Progenitor cell of endocrine pancreas (in vitro differentiated cells): ENCODE data around the gene TMPRSS11E. TPM values are rescaled to one million over a fixed set of nuclear protein-coding genes. Genes with fewer than 3 reads are reported as not detected.

Source experiments
- DNase-seq: peaks from one replicate; pipeline ENCODE4 v3.0.0; 2021; ENCODE audit warnings: low spot score; ENCODE audit not compliant: unreplicated experiment
- H3K27ac Mint-ChIP-seq: 2 replicates; pipeline ENCODE4 v1.8.0; 2021; ENCODE audit warnings: mild to moderate bottlenecking, moderate library complexity, mixed read lengths
- H3K27me3 Mint-ChIP-seq: 2 replicates; pipeline ENCODE4 v1.8.0; 2021; ENCODE audit warnings: mixed read lengths
- H3K36me3 Mint-ChIP-seq: 2 replicates; pipeline ENCODE4 v1.8.0; 2022; ENCODE audit warnings: mixed read lengths; ENCODE audit not compliant: insufficient read depth
- H3K4me1 Mint-ChIP-seq: 2 replicates; pipeline ENCODE4 v1.8.0; 2021; ENCODE audit warnings: low read depth, mixed read lengths
- H3K4me3 Mint-ChIP-seq: 2 replicates; pipeline ENCODE4 v1.8.0; 2021; ENCODE audit warnings: low read depth, mild to moderate bottlenecking, moderate library complexity, mixed read lengths
- H3K9me3 Mint-ChIP-seq: 2 replicates; pipeline ENCODE4 v1.8.0; 2021; ENCODE audit warnings: low read depth, mixed read lengths
- total RNA-seq: library from RNA; stranded (reverse); gene quantifications from 2 replicates; pipeline ENCODE4 v1.2.1, GENCODE V29; 2021
- TF ChIP-seq, protein P1 (sequence below): fragments of 200-600 bp; sonication (generic); IDR thresholded peaks from one replicate; pipeline ENCODE4 v1.5.0; 2021; ENCODE audit warnings: antibody characterized with exemption, mild to moderate bottlenecking; ENCODE audit not compliant: unreplicated experiment

TMPRSS11E gene
- total RNA-seq, 1 donor from 2014 or later = 0.12 TPM

GRCh38 chr4:68476191-68476590 lies 28.9 kb downstream of the TMPRSS11E start:
- TF ChIP-seq, protein P1, sequence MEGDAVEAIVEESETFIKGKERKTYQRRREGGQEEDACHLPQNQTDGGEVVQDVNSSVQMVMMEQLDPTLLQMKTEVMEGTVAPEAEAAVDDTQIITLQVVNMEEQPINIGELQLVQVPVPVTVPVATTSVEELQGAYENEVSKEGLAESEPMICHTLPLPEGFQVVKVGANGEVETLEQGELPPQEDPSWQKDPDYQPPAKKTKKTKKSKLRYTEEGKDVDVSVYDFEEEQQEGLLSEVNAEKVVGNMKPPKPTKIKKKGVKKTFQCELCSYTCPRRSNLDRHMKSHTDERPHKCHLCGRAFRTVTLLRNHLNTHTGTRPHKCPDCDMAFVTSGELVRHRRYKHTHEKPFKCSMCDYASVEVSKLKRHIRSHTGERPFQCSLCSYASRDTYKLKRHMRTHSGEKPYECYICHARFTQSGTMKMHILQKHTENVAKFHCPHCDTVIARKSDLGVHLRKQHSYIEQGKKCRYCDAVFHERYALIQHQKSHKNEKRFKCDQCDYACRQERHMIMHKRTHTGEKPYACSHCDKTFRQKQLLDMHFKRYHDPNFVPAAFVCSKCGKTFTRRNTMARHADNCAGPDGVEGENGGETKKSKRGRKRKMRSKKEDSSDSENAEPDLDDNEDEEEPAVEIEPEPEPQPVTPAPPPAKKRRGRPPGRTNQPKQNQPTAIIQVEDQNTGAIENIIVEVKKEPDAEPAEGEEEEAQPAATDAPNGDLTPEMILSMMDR = no peak
- Mint-ChIP-seq H3K4me1 (peaks cover 4% of the 10 kb centered on the region), H3K9me3 (peaks cover 15% of the 10 kb centered on the region), H3K27me3 (no peaks in the 10 kb centered on the region), H3K27ac (no peak overlapping the region), H3K36me3 (no peaks in the 10 kb centered on the region), H3K4me3 (no peak overlapping the region)
- no peak for DNase-seq

DNA sequence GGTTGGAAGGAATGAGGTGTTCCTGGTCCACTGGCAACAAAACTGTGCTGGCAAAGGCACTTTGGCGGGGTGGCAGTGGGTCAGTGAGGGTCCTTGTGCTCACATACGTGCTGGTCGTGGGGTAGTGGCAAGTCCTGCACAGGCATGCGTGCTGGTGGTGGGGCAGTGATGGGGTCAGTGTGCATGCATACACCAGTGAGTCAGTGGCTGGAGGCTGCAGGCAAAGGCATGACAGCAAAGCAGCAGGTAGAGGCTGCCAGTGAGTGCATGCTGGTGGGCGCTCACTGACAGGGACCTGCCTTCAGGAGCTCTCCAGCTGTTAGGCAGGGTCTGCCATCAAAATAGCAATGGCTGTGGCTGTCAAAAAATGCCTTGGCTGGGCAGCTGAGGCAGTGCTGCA lies 42.1 kb downstream of the TMPRSS11E start:
- H3K9me3 Mint-ChIP-seq = peaks cover 21% of the 10 kb centered on the region
- H3K36me3 Mint-ChIP-seq = peaks cover 2% of the 10 kb centered on the region
- no peaks in the 10 kb centered on the region for H3K27me3 Mint-ChIP-seq
- no peak overlapping the region for H3K27ac Mint-ChIP-seq
- H3K4me3 Mint-ChIP-seq = no peak overlapping the region
- TF ChIP-seq, protein P1 = no peak
- DNase-seq = no peak
- peaks cover 13% of the 10 kb centered on the region for H3K4me1 Mint-ChIP-seq

GRCh38 chr4:68490826-68491457 lies 43.7 kb downstream of the TMPRSS11E start:
- H3K27ac Mint-ChIP-seq = no peak overlapping the region
- H3K4me3 Mint-ChIP-seq = no peak overlapping the region
- H3K36me3 Mint-ChIP-seq = peaks cover 2% of the 10 kb centered on the region
- no peak for DNase-seq
- H3K27me3 Mint-ChIP-seq = no peaks in the 10 kb centered on the region
- peaks cover 6% of the 10 kb centered on the region for H3K4me1 Mint-ChIP-seq
- peaks cover 18% of the 10 kb centered on the region for H3K9me3 Mint-ChIP-seq
- TF ChIP-seq, protein P1 = no peak

GRCh38 chr4:68494688-68495087 lies 47.4 kb downstream of the TMPRSS11E start:
- DNase-seq = no peak
- H3K27ac Mint-ChIP-seq = no peak overlapping the region
- no peaks in the 10 kb centered on the region for H3K27me3 Mint-ChIP-seq
- H3K36me3 Mint-ChIP-seq = no peaks in the 10 kb centered on the region
- TF ChIP-seq, protein P1 = no peak
- H3K9me3 Mint-ChIP-seq = peaks cover 4% of the 10 kb centered on the region
- H3K4me3 Mint-ChIP-seq = no peak overlapping the region
- peaks cover 17% of the 10 kb centered on the region for H3K4me1 Mint-ChIP-seq

DNA sequence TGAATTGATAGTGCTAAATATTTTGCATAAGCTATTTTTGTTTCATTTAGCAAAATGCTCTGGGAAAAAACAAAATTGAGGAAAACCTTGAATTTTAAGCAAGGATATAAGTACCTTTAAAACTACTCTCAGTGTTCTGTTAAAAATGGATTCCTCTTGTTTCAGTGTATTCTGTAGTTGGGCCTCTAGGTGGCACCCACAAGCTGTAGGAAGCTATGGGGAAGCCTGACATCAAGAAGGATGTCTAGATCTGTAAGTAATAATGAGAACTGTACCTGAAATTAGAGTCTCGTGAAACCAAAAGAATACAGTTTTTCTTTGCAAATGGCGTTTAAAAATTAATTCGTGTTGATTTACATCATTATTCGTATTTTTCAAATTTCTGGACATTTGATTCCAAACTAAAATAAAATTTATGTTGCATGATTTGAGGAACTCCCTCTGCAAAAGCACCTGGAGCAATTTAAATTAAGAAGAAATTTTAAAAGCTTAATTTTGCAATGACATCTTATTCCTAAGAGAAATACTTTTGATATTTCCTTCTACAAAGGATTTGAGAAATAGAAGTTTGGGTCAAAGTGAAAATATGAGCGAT lies 51.2 kb downstream of the TMPRSS11E start:
- H3K27me3 Mint-ChIP-seq = no peaks in the 10 kb centered on the region
- peaks cover 7% of the 10 kb centered on the region for H3K36me3 Mint-ChIP-seq
- peaks cover 12% of the 10 kb centered on the region for H3K9me3 Mint-ChIP-seq
- no peak overlapping the region for H3K4me3 Mint-ChIP-seq
- peaks cover 17% of the 10 kb centered on the region for H3K4me1 Mint-ChIP-seq
- TF ChIP-seq, protein P1 = peak; percentile 92
- peak overlapping the region; percentile 69 for H3K27ac Mint-ChIP-seq
- peak; percentile 47 for DNase-seq
